CD4-positive, alpha-beta T cell treated with Interleukin-17A for 1 hour (primary cell): Measurements from ENCODE around the gene METTL2B.
A peak's percentile ranks its signal among the peaks of the same experiment; 100 is the strongest.
"Not testable (repeated sequence)": the region's sequence is repeated elsewhere in the genome, so short reads cannot be mapped to it uniquely, and the experiment has no call there.

Source experiments
- DNase-seq: peaks from one replicate; pipeline ENCODE4 v3.0.0-alpha.2; 2020

The METTL2B gene

DNA sequence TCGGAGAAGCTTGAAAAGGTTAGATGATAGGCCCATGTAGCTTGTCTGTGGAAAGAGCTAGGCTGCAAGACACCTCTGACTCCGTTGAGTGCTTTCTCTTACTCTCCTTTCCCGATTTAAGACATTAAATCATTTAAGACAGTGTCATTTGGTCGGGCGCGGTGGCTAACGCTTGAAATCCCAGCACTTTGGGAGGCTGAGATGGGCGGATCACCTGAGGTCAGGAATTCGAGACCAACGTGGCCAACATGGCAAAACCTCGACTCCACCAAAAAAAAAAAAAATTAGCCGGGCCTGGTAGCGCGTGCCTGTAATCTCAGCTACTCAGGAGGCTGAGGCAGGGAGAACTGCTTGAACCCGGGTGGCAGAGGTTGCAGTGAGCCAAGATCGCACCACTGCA is 52.6 kb downstream of the METTL2B start:
- DNase-seq = not testable (repeated sequence)

DNA sequence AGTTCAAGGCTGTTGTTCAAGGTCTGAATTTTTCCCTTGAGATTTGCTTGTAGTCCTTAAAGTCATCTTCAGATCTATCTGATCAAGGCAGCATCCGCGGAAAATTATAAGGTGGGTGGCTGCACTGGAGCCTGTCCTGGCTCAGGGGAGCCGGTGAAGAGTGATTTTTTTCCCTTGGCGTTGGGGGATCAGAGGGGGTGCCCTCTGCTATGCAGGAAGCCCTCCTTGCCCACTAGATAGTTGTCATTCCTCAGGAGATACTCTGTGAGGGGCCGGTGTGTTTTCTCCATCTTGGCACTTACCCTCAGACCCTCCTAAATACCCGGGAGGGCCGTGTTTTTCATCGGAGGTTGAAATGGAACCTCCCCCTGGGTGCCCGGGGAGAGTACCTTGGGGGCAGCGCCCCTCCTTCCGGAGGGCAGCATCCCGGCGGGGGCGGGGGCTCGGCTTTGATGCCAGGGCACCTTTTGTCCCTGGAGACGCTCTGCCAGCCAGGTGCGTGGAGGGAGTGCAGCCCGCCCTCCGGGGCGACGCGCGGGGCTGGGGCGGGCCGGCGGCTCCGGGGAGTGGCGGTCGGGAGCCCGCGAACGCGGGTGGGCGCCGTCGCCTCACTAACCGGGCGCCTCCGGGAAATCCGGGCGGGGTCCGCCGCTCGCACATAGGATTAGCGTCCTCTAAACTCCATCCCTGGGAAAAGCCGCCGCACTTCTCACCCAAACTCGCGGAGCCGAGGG is 53.7 kb downstream of the METTL2B start:
- peak; percentile 69 for DNase-seq

DNA sequence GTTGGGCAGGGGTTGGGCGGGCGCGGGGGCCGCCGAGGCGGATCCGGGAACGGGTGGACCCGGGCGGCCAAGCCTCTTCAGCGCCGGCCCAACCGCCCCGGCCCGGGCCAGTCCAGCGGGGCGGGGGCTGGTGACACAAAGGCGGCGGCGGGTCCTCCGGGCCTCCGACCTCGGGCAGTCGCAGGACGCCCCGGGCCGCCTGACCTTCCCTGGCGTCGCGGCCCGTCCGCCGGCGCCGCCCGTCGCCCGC is 54.2 kb downstream of the METTL2B start:
- DNase-seq = no peak

DNA sequence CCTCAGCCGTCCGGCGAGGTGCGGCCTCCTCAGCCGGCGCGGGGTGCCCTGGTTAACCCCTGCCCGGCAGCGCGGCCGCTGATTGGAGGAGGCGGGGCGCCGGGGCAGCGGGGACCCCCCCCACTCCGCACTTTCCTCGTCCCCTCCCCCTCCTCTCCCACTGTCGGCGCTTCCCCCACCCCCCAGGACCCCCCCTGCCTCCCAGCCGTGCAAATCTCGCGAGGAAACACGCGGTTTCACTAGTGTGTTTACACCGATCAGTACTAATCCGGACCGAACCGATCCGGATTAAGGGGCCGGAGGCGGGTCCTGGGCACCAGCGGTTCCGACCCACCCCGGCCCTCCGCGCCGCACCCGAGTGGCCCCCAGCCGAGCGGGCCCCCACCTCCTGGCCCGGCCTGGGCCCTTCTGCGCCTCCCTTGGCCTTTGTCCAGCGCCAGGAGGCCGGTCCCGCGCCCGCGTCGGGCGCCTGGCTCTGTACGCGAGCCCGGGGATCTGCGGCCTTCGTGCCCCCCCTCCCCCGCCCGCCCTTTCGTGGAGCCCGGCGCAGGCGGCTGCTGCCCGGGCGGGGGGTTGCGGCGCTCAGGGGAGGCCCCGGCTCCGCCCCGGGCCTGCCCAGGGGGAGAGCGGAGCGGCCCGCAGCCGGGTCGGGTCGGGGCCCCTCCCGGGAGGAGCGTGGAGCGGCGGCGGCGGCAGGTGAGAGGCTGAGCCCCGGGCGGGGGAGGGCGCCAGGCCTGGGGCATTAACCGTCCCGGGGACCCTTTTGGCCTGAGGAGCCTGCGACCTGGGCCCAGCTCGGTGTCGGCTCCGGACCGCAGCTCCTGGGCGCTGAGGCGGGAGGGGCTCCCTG is 54.8 kb downstream of the METTL2B start:
- DNase-seq = peak; percentile 89

DNA sequence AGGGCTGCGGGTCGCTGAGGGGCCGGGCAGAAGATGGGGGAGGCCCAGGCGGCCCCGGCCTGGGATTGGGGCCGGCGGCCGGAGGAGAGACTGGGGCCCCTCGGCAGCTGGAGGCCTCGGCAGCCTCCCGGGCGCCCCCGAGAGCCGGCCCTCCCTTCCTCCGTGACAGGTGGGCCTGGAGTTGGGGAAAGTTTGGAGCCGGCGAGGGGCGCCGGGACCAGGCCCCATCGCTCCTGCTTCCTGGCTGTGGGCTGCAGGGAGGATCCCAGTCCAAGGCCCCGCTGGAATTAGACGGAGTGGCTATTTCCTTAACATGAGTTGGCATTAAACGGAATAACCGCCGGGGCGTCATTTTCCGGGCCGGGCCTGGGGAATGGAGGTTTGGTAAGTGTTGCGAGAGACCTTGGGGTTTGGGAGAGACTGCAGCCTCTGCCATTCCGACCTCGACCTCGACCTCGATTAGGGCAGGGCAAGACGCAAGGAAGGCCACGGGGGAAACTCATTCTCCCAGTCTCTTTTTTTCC is 55.5 kb downstream of the METTL2B start:
- DNase-seq = peak; percentile 44

DNA sequence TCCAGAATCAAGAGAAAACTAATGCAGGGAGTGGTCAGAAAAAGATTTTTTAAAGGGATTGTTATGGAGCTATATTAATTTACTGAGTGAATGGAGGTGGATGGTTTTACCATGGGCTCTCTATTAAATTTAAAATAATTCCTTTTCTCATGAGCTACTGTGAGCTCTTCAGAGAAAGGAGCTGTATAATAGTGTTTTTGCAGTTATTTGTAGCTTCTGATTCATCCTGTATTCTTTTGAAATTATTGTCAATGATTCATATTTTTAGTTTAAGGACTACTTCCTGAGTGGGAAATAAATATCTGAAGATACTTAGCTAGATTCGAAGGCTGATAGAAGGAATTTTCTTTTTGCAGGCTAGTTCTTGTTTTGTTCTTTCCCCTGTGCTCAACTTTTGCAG is 56.4 kb downstream of the METTL2B start:
- not testable (repeated sequence) for DNase-seq

DNA sequence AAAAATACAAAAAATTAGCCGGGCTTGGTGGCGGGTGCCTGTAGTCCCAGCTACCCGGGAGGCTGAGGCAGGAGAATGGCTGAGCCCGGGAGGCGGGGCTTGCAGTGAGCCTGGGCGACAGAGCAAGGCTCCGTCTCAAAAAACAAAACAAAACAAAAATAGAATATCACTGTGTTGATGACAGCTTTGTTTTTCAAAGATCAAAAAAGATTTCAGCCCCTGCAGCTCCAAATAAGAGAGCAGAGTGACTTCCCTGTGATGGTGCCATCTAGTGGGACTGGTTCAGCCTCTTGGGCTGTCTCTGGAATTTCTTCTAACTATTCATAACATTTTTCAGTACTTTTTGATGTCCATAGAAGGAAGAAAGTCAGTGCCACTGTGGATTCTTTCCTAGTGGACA is 60.9 kb downstream of the METTL2B start:
- DNase-seq = peak; percentile 62

DNA sequence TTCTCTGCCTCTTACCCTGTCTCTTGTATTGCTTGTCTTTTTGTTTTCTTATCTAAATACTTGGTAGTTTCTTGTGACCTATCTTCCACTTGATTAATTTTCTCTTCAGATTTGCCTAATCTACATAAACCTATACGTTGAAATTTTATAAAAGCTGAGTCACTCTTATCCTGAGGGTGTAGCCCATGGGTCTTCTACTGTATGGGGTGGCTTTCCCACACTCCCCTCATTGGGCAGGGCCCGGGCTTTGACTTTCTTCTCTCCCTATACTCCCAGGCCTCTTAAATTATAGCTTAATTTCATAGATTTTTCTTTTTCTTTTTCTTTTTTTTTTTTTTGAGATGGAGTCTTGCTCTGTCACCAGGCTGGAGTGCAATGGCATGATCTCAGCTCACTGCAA is 66.0 kb downstream of the METTL2B start:
- DNase-seq = not testable (repeated sequence)

DNA sequence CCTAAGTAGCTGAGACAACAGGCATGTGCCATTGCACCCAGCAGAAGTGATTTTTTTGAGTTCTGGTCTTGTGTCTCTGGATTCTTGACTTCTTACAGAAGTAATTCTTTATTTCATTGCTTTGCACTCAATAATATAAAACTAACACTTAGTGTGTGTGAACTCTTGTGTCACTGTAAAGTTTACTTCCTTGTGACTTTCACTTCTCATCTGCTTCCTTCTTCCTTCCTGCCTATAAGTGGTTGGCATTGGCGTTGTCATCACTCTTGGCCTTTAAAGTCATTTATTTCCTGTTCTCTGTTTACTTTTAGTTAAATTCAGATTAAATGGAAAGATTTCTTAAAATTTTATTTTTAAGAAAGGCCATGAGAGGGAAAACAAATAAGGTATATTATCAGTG is 66.8 kb downstream of the METTL2B start:
- not testable (repeated sequence) for DNase-seq

DNA sequence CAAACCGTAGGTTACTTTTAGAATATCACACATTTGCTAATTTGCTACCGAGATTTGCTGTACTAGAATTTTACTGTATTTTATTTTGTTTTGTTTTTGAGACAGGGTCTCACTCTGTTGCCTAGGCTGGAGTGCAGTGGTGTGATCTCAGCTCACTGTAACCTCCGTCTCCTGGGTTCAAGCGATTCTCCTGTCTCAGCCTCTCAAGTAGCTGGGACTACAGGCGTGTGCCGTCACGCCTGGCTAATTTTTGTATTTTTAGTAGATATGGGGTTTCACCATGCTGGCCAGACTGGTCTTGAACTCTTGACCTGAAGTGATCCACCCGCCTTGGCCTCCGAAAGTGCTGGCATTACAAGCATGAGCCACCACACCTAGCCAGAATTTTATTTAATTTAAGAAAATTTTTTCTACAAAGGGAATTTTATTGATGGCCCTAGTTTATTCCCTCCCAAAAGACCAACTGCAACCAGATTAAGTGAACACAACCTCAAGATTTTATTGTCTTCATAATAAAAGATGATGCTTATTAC is 69.8 kb downstream of the METTL2B start:
- DNase-seq = not testable (repeated sequence)

DNA sequence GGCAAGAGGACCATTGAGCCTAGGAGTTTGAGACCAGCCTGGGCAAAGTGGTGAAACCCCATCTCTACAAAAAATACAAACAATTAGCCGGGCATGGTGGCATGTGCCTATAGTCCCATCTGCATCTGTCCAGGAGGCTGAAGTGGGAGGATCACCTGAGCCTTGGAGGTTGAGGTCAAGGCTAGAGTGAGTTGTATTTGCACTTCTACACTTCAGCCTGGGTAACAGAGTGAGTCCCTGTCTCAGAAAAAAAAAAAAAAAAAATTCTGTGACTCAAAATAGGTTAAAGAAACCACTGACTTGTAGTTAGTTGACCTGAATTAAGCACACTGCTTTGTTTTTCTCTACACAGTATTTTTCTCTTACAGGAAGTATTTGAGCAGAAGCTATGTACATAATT is 74.4 kb downstream of the METTL2B start:
- DNase-seq = no peak

DNA sequence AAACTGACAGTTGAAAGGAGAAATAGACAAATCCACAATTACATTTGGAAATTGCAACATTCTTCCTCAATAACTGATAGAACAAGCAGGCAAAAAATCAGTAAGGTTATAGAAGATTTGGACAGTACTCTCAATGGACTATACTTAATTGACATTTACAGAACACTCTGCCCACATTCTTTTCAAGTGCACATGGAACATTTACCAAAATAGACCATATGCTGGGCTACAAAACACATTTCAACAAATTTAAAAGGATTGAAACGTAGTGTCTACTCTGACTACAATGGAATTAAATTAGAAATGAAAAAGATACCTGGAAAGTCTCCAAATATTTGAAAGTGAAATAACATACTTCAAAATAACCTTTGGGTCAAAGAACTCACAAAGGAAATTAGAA is 77.8 kb downstream of the METTL2B start:
- DNase-seq = not testable (repeated sequence)
